Endothelial cell of umbilical vein (primary cell): ENCODE data around the gene REEP3. TPM values are rescaled to one million over a fixed set of nuclear protein-coding genes. Genes with fewer than 3 reads are reported as not detected.

Source experiments
- BruUV-seq: library from RNA; stranded (reverse); fragments of 400-500 nt; replicated peaks from 2 replicates; lab custom pipeline; 2021; lab: Mats Ljungman, UMichigan
- CTCF ChIA-PET: fragments of 300-600, 350-600 bp; sonication (Branson Sonifier 250); formaldehyde crosslinking; loops from one replicate; lab custom pipeline; 2021; ENCODE audit warnings: antibody characterized with exemption, inconsistent platforms; lab: Charles Lee
- POLR2A ChIA-PET: fragments of 300-600, 350-600 bp; sonication (Branson Sonifier 250); formaldehyde crosslinking; loops from one replicate; lab custom pipeline; 2021; ENCODE audit warnings: antibody characterized with exemption, inconsistent platforms; lab: Charles Lee
- DNase-seq: peaks from one replicate; pipeline ENCODE4 v3.0.0-alpha.2; 2011; ENCODE audit warnings: low read depth, low spot score
- FAIRE-seq: peaks from 2 replicates; lab custom pipeline; 2011; peaks lifted over from hg19 to GRCh38; lab: Jason Lieb, UNC
- H2AFZ ChIP-seq: 2 replicates; pipeline ENCODE4 v1.6.0; 2012; ENCODE audit warnings: low read depth, low read length, control low read depth, inconsistent platforms
- H3K27ac ChIP-seq: 2 replicates; pipeline ENCODE4 v1.5.1; 2011; ENCODE audit warnings: low read depth, mild to moderate bottlenecking, control low read depth, low read length, moderate library complexity; ENCODE audit not compliant: insufficient read depth
- H3K27me3 ChIP-seq, 2 experiments: 2 replicates each; pipeline versions ENCODE4 v1.6.0 to v1.6.1; 2011; ENCODE audit warnings: low read length in 2 of 2, mixed read lengths in 1 of 2; ENCODE audit not compliant: control insufficient read depth in 2 of 2, insufficient read depth in 2 of 2
- H3K36me3 ChIP-seq, 2 experiments: 2 replicates in 1 of 2; 3 replicates in 1 of 2; pipeline ENCODE4 v1.5.1; 2011; ENCODE audit warnings: low read length in 2 of 2, mild to moderate bottlenecking in 1 of 2, moderate library complexity in 1 of 2; ENCODE audit not compliant: control insufficient read depth in 2 of 2, insufficient read depth in 2 of 2; ENCODE audit errors: extremely low read depth in 1 of 2
- H3K4me1 ChIP-seq: 3 replicates; pipeline ENCODE4 v1.5.1; 2011; ENCODE audit warnings: mild to moderate bottlenecking, low read length; ENCODE audit not compliant: control insufficient read depth, insufficient read depth; ENCODE audit errors: extremely low read depth
- H3K4me2 ChIP-seq: 2 replicates; pipeline ENCODE4 v1.6.1; 2011; ENCODE audit warnings: low read length, control low read depth, mixed read lengths; ENCODE audit not compliant: insufficient read depth
- H3K4me3 ChIP-seq, 3 experiments: fragments of 200-600 bp in 1 of 3; sonication (generic), shearing (Covaris generic) in 1 of 3; replicated peaks in 1 of 3; 2 replicates each; pipeline ENCODE4 v1.5.1; 2011 to 2016; ENCODE audit warnings: control low read depth in 3 of 3, low read length in 3 of 3, mild to moderate bottlenecking in 2 of 3, inconsistent platforms in 1 of 3, low read depth in 1 of 3, moderate library complexity in 1 of 3; ENCODE audit not compliant: insufficient read depth in 1 of 3
- H3K79me2 ChIP-seq: 2 replicates; pipeline ENCODE4 v1.6.0; 2012; ENCODE audit warnings: low read length, inconsistent platforms; ENCODE audit not compliant: control insufficient read depth, insufficient read depth
- H3K9ac ChIP-seq: replicated peaks from 2 replicates; pipeline ENCODE3; 2011; ENCODE audit warnings: low read length, control low read depth; ENCODE audit not compliant: insufficient read depth; ENCODE audit errors: extremely low read depth
- H3K9me1 ChIP-seq: replicated peaks from 3 replicates; pipeline ENCODE4 v1.6.0; 2011; ENCODE audit warnings: mild to moderate bottlenecking, low read length; ENCODE audit not compliant: control insufficient read depth, insufficient read depth; ENCODE audit errors: extremely low read depth
- H3K9me3 ChIP-seq: replicated peaks from 2 replicates; pipeline ENCODE4 v1.5.1; 2012; ENCODE audit warnings: low read length, inconsistent platforms; ENCODE audit not compliant: control insufficient read depth, insufficient read depth
- H4K20me1 ChIP-seq: replicated peaks from 2 replicates; pipeline ENCODE3; 2011; ENCODE audit warnings: mild to moderate bottlenecking, low read length; ENCODE audit not compliant: control insufficient read depth, insufficient read depth; ENCODE audit errors: extremely low read depth
- FOS ChIP-seq: IDR thresholded peaks from 2 replicates; pipeline ENCODE4 v1.6.1; 2011; ENCODE audit warnings: mild to moderate bottlenecking, low read length, moderate library complexity, borderline replicate concordance; ENCODE audit not compliant: insufficient read depth
- GATA2 ChIP-seq: IDR thresholded peaks from 2 replicates; pipeline ENCODE4 v1.7.0; 2011; ENCODE audit warnings: low read depth, mild to moderate bottlenecking, moderate library complexity, mixed read lengths, low read length; ENCODE audit not compliant: insufficient read length, insufficient read depth
- JUN ChIP-seq: IDR thresholded peaks from 2 replicates; pipeline ENCODE4 v1.6.1; 2011; ENCODE audit warnings: borderline replicate concordance, low read depth; ENCODE audit not compliant: insufficient read length, insufficient read depth
- MYC ChIP-seq: IDR thresholded peaks from one replicate; pipeline ENCODE4 v1.6.1; 2011; ENCODE audit warnings: mild to moderate bottlenecking, low read depth, low read length
- POLR2AphosphoS5 ChIP-seq: IDR thresholded peaks from 2 replicates; pipeline ENCODE4 v1.6.1; 2012; ENCODE audit warnings: low read depth, mild to moderate bottlenecking, control low read depth, low read length, moderate library complexity; ENCODE audit not compliant: insufficient read depth
- dilution Hi-C: fragments of 300-500 bp; cut with MboI; formaldehyde crosslinking; loops from one replicate; pipeline ENCODE4 v1.15.0; 2019; ENCODE audit warnings: low sequenced_read_pairs; ENCODE audit not compliant: extremely low pct_ligation_motif_present
- intact Hi-C: fragments of 100-400 bp; cut with micrococcal nuclease; formaldehyde crosslinking; loops from one replicate; pipeline ENCODE4 v1.10.0; 2022
- polyA plus RNA-seq, 4 experiments: library from polyadenylated mRNA; depleted of rRNA in 3 of 4; stranded (reverse) in 3 of 4; unstranded in 1 of 4; fragments of >200 nt; gene quantifications; 2 replicates each; pipeline versions ENCODE4 v1.2.1 to v1.2.3, GENCODE V29; 2011 to 2012; ENCODE audit warnings: missing spikeins in 1 of 4
- total RNA-seq: library from RNA; stranded (reverse); gene quantifications from 2 replicates; pipeline ENCODE4 v1.2.3, GENCODE V29; 2021

REEP3 gene
- total and polyA plus RNA-seq, 2 donors (not counting 3 experiments of a cell fraction or from before 2014, with no cell fraction given): 12.3 to 48.3 TPM

- no peaks in the 10 kb centered on the region for H3K27me3 ChIP-seq
- DNase-seq (peak; percentile 92), FAIRE-seq (peak; percentile 73)
- H3K9me3 ChIP-seq: no peaks in the 10 kb centered on the region
- H3K36me3 ChIP-seq: no peaks in the 10 kb centered on the region
- dilution Hi-C loops: no loop called here
- no peak for TF ChIP-seq MYC
- TF ChIP-seq JUN: peak; percentile 37
- TF ChIP-seq GATA2: peak; percentile 14
- no peak for TF ChIP-seq POLR2AphosphoS5
- TF ChIP-seq FOS: peak; percentile 83
- no TSS peak for BruUV-seq
- CTCF ChIA-PET: interaction anchor here (0.7 to 1.6 kb wide), 4 partner anchors 33 to 53 kb away, joined by 3 to 4 read pairs (median 3); no protein-coding TSS in a partner anchor
- POLR2A ChIA-PET: no interaction called here
- H3K4me1 ChIP-seq: peaks cover 34% of the 10 kb centered on the region
- H2AFZ ChIP-seq: no peak overlapping the region
- H4K20me1 ChIP-seq: no peaks in the 10 kb centered on the region
- H3K4me2 ChIP-seq: peak overlapping the region; percentile 51
- no peaks in the 10 kb centered on the region for H3K79me2 ChIP-seq
- no peaks in the 10 kb centered on the region for H3K9me1 ChIP-seq
- H3K27ac ChIP-seq: peak overlapping the region; percentile 40
- no peak overlapping the region for H3K4me3 ChIP-seq
- H3K9ac ChIP-seq: no peak overlapping the region
- intact Hi-C loops: loop anchor here (2.0 kb wide), 1 partner anchor 14 kb away; no protein-coding TSS in a partner anchor
Observed at GRCh38 chr10:63666836-63667383, 145.7 kb downstream of the REEP3 start.
